Activated CD4-positive, alpha-beta memory T cell treated with anti-CD3 and anti-CD28 coated beads for 36 hours (primary cell): ENCODE measurements around the gene BNIP3. TPM values are rescaled to one million over a fixed set of nuclear protein-coding genes. Genes with fewer than 3 reads are reported as not detected.
A peak's percentile ranks its signal among the peaks of the same experiment; 100 is the strongest.

Experiments used
- CTCF ChIA-PET: fragments of 350-600 bp; sonication (Branson Sonifier 250); formaldehyde crosslinking; loops from one replicate; lab custom pipeline; 2021; ENCODE audit warnings: antibody characterized with exemption, inconsistent platforms; lab: Charles Lee
- POLR2A ChIA-PET: fragments of 350-600 bp; sonication (Branson Sonifier 250); formaldehyde crosslinking; loops from one replicate; lab custom pipeline; 2021; ENCODE audit warnings: antibody characterized with exemption; lab: Charles Lee
- DNase-seq: peaks from one replicate; pipeline ENCODE4 v3.0.0-alpha.2; 2020
- H3K27ac Mint-ChIP-seq: one replicate; pipeline ENCODE4 v1.8.0; 2021; ENCODE audit warnings: mixed read lengths
- H3K27me3 Mint-ChIP-seq: one replicate; pipeline ENCODE4 v1.8.0; 2021; ENCODE audit warnings: mixed read lengths
- H3K36me3 Mint-ChIP-seq: one replicate; pipeline ENCODE4 v1.8.0; 2021; ENCODE audit warnings: mixed read lengths
- H3K4me1 Mint-ChIP-seq: one replicate; pipeline ENCODE4 v1.8.0; 2021; ENCODE audit warnings: low read depth, mixed read lengths
- H3K4me3 Mint-ChIP-seq: one replicate; pipeline ENCODE4 v1.8.0; 2021; ENCODE audit warnings: mild to moderate bottlenecking, mixed read lengths
- H3K9me3 Mint-ChIP-seq: one replicate; pipeline ENCODE4 v1.8.0; 2021; ENCODE audit warnings: mixed read lengths
- intact Hi-C: fragments of 100-400 bp; cut with micrococcal nuclease; formaldehyde crosslinking; loops from one replicate; pipeline ENCODE4 v1.15.1; 2023
- total RNA-seq, 2 experiments: library from RNA; stranded (reverse); gene quantifications; one replicate each; pipeline ENCODE4 v1.2.3, GENCODE V29; 2021

Gene BNIP3
- total RNA-seq, 2 experiments from 2014 or later, result 84.9 to 86.9 TPM

DNA sequence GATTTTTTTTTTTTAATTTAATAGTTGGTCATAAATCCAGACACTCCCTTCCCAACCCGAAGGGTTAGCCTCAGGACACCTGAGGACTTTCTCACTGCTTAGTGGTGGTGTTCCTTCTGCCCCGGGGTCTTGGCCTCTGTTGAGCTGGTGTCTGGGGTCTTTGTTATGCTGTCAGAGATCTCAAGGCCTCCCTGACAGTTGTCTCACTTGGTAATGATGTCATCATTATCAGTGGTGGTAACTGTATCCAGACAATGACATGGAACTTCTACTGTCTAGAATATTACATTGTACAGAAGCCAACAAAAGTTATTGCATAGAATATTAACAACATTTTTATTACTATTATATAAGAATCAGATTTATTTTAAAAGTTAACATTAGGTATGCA lies 48.0 kb downstream of the BNIP3 start:
- Mint-ChIP-seq H3K27me3 (no peaks in the 10 kb centered on the region), H3K27ac (no peak overlapping the region), H3K9me3 (no peaks in the 10 kb centered on the region), H3K4me3 (no peak overlapping the region), H3K4me1 (peaks cover 49% of the 10 kb centered on the region), H3K36me3 (peaks cover 27% of the 10 kb centered on the region)
- intact Hi-C loops, result no loop called here
- POLR2A ChIA-PET, result no interaction called here
- DNase-seq, result no peak
- CTCF ChIA-PET, result no interaction called here

DNA sequence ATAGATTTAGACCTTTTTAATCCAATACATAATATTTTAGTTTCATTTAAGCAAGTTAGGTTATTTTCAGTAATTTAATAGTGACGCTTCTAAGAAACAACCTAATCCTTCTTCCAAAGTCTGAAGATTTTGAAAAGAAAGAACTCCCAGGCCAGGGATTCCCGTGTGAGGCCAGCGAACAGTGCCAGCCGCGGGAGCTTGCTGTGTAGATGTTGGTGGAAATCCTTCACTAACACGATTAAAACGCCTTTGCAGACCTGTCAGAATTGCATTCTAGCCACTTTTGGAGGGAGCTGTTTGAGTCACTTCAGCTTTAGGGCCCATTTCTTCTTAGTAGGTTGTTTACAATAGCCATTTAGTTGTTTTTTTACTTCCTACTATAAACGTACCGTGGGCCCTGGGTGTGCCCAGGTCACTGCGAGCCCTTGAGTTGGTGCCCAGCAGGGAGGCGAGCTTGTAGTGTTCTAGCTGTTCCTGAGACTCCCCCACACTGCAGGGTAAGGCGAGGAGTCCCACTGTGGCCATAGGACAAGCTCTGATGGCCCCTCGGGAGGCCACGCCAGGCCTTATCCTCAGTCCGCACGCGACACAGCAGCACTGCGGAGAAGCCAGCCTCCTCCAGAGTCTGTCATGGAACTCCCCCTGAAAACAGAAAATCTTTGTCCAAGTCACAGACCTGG lies 48.6 kb downstream of the BNIP3 start:
- intact Hi-C loops, result no loop called here
- ChIA-PET POLR2A (no interaction called here), CTCF (interaction anchor here (0.8 to 1.0 kb wide), 2 partner anchors 14 to 15 kb away, joined by 3 to 4 read pairs; no protein-coding TSS in a partner anchor)
- Mint-ChIP-seq H3K27me3 (no peaks in the 10 kb centered on the region), H3K4me3 (no peak overlapping the region), H3K36me3 (peaks cover 24% of the 10 kb centered on the region), H3K27ac (no peak overlapping the region), H3K4me1 (peaks cover 55% of the 10 kb centered on the region), H3K9me3 (no peaks in the 10 kb centered on the region)
- no peak for DNase-seq

DNA sequence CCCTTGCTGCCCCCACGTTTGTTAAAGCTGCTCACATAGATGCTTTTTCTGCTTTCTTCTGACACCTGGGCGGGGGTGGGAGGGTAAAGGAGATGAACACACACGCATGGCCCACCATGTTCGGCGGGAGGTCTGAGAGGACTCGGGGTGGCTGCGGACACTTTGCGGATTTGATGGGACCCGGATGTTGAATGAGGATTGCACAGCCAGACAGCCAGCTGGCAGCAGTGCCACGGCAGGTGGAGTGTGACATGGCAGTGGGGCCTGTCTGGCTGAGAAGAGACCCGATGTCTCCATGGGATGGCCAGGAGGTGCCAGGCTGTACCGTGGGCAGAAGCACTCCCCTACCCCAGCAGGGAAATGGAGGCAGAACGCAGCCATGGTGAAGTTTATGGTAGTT lies 49.7 kb downstream of the BNIP3 start:
- H3K4me1 Mint-ChIP-seq, result peaks cover 66% of the 10 kb centered on the region
- H3K36me3 Mint-ChIP-seq, result peaks cover 19% of the 10 kb centered on the region
- H3K27me3 Mint-ChIP-seq, result no peaks in the 10 kb centered on the region
- no peak overlapping the region for H3K27ac Mint-ChIP-seq
- no peaks in the 10 kb centered on the region for H3K9me3 Mint-ChIP-seq
- DNase-seq, result no peak
- POLR2A ChIA-PET, result no interaction called here
- CTCF ChIA-PET, result interaction anchor here (1.0 kb wide), 1 partner anchor 16 kb away, joined by 4 read pairs; no protein-coding TSS in a partner anchor
- intact Hi-C loops, result no loop called here
- no peak overlapping the region for H3K4me3 Mint-ChIP-seq

DNA sequence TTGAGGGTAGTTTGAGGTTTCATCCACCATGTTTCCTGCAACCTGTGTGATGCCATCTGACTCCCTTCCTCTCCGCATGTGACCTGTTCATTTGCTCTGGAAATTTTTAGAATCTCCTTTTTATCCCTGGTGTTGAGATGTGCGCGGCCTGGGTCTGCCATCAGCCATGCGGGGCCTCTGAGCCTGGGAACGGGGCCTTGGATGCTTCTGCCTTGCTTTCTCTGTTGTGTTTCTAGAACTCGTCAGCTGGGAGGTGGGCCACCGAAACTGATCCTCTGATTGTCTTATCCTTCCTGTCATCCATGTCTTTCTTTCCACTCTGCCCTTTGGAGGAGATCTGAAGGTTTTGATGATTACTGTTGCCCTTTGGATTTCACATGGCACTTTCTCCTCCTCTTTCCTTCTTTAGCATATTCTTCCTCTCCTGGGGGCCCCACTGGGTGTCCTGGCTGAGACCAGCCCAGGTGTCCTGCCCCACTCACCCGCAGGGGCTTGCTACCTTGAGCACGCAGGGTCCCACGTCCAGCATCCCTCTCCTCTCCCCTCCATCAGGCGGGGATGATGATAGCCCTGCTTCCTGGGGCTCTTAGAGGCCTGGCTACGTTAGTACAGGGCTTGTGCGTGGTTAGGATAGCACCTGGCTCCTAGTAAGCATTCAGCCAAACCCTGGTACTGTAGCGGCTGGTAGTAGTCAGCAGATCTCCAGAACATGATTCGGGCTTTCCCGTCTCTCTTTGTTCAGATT lies 51.0 kb downstream of the BNIP3 start:
- CTCF ChIA-PET, result no interaction called here
- Mint-ChIP-seq H3K9me3 (peaks cover 3% of the 10 kb centered on the region), H3K27me3 (no peaks in the 10 kb centered on the region), H3K27ac (peak overlapping the region; percentile 13), H3K4me3 (no peak overlapping the region), H3K36me3 (peaks cover 14% of the 10 kb centered on the region), H3K4me1 (peaks cover 75% of the 10 kb centered on the region)
- DNase-seq, result no peak
- POLR2A ChIA-PET, result no interaction called here
- intact Hi-C loops, result no loop called here

DNA sequence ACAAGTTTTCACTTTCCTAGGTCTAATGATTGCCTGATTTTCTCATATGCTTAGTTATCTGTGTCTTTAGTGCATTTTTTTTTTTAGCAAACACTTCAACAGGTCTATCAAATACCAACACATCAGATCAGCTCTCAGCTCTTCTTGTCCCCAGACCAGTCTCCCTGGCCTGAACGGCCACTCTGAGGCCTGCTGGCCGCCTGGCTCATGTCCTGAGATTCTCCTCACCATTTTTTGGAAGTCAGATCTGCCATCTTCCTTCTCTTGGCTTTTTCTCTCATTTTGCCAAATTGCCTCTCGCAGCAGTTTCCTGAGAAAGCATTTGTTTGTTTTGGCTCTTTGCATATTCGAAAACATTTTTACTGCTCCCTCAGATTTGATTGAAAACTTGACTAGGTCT lies 51.6 kb downstream of the BNIP3 start:
- H3K9me3 Mint-ChIP-seq, result peaks cover 9% of the 10 kb centered on the region
- H3K4me1 Mint-ChIP-seq, result peaks cover 77% of the 10 kb centered on the region
- H3K36me3 Mint-ChIP-seq, result peaks cover 19% of the 10 kb centered on the region
- ChIA-PET POLR2A (no interaction called here), CTCF (interaction anchor here (2.3 kb wide), 1 partner anchor 44 kb away, joined by 7 read pairs; no protein-coding TSS in a partner anchor)
- intact Hi-C loops, result no loop called here
- no peak overlapping the region for H3K4me3 Mint-ChIP-seq
- no peak for DNase-seq
- no peak overlapping the region for H3K27ac Mint-ChIP-seq
- no peaks in the 10 kb centered on the region for H3K27me3 Mint-ChIP-seq

DNA sequence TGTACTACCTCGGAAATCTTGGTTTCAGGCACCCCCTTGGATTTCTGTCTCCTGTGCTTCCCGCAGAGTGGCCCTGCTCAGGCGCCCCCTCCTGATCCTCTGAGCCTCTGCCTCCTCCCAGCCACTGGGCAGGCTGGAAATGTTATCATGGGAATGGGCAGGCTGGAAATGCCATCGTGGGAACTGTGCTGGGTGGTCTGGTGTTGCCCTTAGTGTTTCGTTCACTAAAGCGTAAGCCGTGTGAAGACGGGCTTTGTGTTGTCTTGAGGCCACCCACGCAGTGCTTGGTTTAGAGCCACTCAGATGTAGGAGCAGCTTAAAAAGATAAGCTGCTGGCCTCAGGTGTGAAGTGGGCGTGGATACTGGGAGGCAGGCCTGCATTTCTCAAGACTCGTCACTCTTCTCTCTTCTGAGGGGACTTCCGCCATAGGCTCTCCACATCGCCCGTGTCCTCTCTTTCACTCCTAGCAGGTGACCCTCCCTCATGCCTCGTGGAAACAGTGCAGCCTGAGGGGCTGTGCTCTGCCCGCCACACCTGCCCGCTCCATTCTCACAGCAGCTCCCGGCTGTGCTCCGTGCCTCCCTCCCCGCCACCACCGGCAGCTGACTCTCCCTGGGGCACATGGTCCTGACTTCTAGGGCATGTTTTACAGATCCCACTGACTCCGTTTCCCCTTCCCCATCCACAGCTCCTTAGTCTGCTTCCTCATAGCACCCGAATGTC lies 52.4 kb downstream of the BNIP3 start:
- intact Hi-C loops, result no loop called here

DNA sequence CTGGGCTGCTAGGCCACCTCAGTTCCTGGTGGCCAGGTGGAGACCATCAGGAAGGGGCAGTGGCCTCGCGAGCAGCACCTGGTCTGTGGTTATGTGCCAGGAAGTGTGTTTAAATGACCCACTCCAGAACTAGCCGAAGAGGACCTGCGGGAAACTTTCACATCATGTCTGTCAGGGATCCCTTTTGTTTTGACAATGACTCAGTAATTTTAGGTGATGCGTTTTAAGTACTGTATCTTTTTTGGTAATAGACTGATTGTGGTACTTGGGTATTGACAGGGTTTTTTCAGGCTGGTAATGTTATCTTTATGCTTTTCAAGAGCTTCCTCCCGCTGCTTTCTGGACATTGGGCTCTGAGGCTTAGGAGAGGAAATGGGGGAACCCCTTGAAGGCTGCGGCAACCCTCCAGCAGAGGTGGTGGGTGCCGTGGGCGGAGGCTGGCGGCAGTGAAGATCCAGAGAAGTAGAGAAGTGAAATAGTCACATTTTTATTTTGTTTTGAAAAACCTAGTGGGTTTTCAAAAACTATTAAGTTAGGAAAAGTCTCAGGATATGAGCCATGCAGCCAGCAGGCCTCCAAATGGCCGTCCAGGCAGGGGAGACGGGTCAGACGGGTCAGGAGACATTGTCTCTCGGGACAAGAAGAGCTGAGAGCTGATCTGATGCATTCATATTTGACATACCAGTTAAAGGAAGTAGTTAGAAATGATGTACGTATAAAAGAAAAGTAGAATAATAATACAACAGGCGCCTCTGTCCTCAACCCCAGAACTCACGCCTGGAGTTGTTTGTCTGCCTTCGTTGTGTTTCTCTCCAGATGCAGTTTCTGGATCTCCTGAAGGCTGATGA lies 53.3 kb downstream of the BNIP3 start:
- peak; percentile 81 for DNase-seq
- Mint-ChIP-seq H3K27ac (peak overlapping the region; percentile 88), H3K4me1 (peaks cover 68% of the 10 kb centered on the region), H3K9me3 (peaks cover 16% of the 10 kb centered on the region), H3K27me3 (no peaks in the 10 kb centered on the region), H3K36me3 (peaks cover 19% of the 10 kb centered on the region), H3K4me3 (peak overlapping the region; percentile 33)
- intact Hi-C loops, result loop anchor here (1.0 kb wide), 1 partner anchor 25 kb away; no protein-coding TSS in a partner anchor
- POLR2A ChIA-PET, result interaction anchor here (1.4 kb wide), 1 partner anchor 27 kb away, joined by 5 read pairs; the partner anchor contains the start of gene PPP2R2D
- CTCF ChIA-PET, result interaction anchor here (0.9 to 2.3 kb wide), 4 partner anchors 22 to 95 kb away, joined by 3 to 7 read pairs (median 6); no protein-coding TSS in a partner anchor

More for the DNA sequence above, 52.4 kb downstream of the BNIP3 start:
- Mint-ChIP-seq H3K27me3 (no peaks in the 10 kb centered on the region), H3K4me3 (no peak overlapping the region), H3K27ac (peak overlapping the region; percentile 88), H3K36me3 (peaks cover 20% of the 10 kb centered on the region), H3K9me3 (peaks cover 16% of the 10 kb centered on the region), H3K4me1 (peaks cover 73% of the 10 kb centered on the region)
- ChIA-PET CTCF (interaction anchor here (1.2 to 2.3 kb wide), 2 partner anchors 23 to 43 kb away, joined by 4 to 7 read pairs; no protein-coding TSS in a partner anchor), POLR2A (no interaction called here)
- DNase-seq, result no peak

DNA sequence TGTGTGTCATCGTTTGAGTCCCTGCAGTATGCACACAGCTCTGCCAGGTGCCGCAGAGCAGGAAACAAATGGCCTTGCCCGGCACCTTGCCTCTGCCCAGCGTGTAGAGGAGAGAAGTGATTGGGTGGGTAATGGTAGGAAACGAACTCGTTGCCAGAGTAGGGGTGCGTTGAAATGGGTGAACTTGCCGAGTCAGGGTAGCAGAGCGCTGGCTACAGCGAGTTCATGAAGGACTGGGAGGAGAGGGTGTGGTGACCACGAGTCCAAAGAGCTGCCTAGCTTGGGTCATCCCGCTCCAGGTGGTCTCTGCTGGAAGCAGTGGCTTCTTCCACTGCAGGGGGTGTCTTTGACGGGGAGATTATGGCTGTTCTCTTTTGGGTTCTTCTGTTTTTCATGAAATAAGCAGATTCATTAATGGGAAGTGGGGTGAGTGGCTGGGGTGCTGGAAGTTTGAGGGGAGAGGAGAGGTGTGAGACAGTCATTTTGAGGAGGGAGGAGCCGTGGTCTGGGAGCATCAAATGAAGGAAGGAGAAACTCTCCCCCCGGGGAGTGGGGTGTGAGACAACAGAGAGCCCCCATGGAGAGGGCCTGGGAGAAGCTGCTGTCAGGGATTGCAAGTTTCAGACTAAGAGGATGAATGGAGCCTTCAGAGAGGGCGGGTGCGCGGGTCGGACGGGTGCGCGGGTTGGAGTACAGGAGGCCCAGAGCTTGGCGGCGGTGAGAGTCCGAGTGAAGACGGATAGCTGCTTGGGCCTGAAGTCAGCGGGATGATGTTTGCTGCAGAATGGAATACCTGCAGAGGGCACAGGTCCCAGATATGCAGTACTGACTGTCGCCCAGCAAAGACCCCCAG lies 54.8 kb downstream of the BNIP3 start:
- H3K9me3 Mint-ChIP-seq, result peaks cover 16% of the 10 kb centered on the region
- H3K27ac Mint-ChIP-seq, result no peak overlapping the region
- intact Hi-C loops, result no loop called here
- H3K27me3 Mint-ChIP-seq, result no peaks in the 10 kb centered on the region
- CTCF ChIA-PET, result no interaction called here
- no peak for DNase-seq
- no peak overlapping the region for H3K4me3 Mint-ChIP-seq
- POLR2A ChIA-PET, result interaction anchor here (1.4 kb wide), 1 partner anchor 26 kb away, joined by 5 read pairs; the partner anchor contains the start of gene PPP2R2D
- H3K4me1 Mint-ChIP-seq, result peaks cover 69% of the 10 kb centered on the region
- peaks cover 19% of the 10 kb centered on the region for H3K36me3 Mint-ChIP-seq

DNA sequence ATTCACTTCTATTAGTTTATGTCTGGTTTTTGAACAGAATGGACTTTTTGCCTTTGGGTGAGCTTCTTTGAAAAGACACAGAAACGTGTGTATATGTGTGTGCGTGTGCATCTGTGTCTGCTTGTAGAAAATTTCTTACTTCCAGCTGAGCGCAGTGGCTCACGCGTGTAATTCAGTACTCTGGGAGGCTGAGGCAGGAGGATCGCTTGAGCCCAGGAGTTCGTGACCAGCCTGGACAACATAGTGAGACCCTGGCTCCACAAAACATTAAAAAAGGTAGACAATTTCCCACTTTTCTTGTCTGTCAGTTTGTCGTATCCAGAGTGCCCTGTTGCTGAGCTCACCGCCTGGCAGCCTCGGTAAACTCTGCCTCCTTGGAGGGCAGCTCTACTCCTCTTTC lies 55.5 kb downstream of the BNIP3 start:
- intact Hi-C loops, result no loop called here
- H3K4me3 Mint-ChIP-seq, result no peak overlapping the region
- ChIA-PET POLR2A (no interaction called here), CTCF (interaction anchor here (1.6 kb wide), 1 partner anchor 40 kb away, joined by 3 read pairs; no protein-coding TSS in a partner anchor)
- no peak overlapping the region for H3K27ac Mint-ChIP-seq
- peaks cover 21% of the 10 kb centered on the region for H3K36me3 Mint-ChIP-seq
- DNase-seq, result no peak
- peaks cover 71% of the 10 kb centered on the region for H3K4me1 Mint-ChIP-seq
- H3K9me3 Mint-ChIP-seq, result peaks cover 16% of the 10 kb centered on the region
- no peaks in the 10 kb centered on the region for H3K27me3 Mint-ChIP-seq

DNA sequence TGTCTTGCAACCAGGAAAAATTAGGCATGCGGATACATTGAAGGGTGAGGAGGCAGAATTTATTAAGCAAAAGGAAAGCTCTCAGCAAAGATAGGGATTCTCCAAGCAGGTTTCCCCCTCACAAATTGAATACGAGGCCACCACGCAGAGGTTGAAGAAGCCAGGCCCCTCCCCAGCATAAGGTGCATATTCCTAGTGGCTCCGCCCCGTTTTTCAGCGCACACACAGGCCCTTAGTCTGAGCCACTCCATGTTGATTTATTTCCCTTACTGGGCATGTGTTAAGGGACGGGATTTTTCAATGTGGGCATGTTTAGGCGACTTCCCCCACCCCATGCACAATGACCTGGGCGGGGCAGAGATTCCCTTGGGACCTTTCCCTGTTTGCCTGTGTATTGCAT lies 56.0 kb downstream of the BNIP3 start:
- ChIA-PET POLR2A (no interaction called here), CTCF (interaction anchor here (1.6 kb wide), 1 partner anchor 40 kb away, joined by 3 read pairs; no protein-coding TSS in a partner anchor)
- intact Hi-C loops, result no loop called here
- no peak for DNase-seq
- Mint-ChIP-seq H3K9me3 (peaks cover 16% of the 10 kb centered on the region), H3K27me3 (no peaks in the 10 kb centered on the region), H3K4me3 (no peak overlapping the region), H3K36me3 (peaks cover 23% of the 10 kb centered on the region), H3K4me1 (peaks cover 71% of the 10 kb centered on the region), H3K27ac (no peak overlapping the region)
